ENCODE data around the gene TTI1. TPM values are rescaled to one million over a fixed set of nuclear protein-coding genes. Genes with fewer than 3 reads are reported as not detected.

TTI1 gene
- total and polyA plus RNA-seq, 9 of the 15 experiments (the other 6 are each of a cell fraction or from before 2014, with no cell fraction given), result 9.8 to 55.1 (median 39.4) TPM

DNA sequence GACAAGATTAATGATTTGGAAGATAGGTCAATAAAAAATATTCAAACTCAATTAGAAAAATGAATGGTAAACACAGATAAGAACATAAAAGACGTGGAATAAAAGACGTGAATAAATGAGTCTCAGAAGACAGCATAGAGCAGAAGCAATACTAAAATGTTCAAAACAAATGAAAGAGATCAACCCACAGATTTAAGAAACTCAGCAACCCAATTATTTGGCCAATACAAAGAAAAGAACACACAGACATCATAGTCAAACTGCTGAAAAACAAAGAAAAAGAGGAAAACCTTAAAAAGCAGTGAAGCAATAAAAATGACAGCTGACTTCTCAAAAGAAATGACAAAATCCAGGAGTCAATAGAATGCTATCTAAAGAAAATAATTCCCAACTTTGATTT, 14.9 kb downstream of the TTI1 start:
- no peak for TF ChIP-seq LEF1 (IDR thresholded peaks at IDR 0.05)
- no peak for TF ChIP-seq THAP7 (CRISPR knock-in tag; IDR thresholded peaks at IDR 0.05)
- TF ChIP-seq, protein P1, sequence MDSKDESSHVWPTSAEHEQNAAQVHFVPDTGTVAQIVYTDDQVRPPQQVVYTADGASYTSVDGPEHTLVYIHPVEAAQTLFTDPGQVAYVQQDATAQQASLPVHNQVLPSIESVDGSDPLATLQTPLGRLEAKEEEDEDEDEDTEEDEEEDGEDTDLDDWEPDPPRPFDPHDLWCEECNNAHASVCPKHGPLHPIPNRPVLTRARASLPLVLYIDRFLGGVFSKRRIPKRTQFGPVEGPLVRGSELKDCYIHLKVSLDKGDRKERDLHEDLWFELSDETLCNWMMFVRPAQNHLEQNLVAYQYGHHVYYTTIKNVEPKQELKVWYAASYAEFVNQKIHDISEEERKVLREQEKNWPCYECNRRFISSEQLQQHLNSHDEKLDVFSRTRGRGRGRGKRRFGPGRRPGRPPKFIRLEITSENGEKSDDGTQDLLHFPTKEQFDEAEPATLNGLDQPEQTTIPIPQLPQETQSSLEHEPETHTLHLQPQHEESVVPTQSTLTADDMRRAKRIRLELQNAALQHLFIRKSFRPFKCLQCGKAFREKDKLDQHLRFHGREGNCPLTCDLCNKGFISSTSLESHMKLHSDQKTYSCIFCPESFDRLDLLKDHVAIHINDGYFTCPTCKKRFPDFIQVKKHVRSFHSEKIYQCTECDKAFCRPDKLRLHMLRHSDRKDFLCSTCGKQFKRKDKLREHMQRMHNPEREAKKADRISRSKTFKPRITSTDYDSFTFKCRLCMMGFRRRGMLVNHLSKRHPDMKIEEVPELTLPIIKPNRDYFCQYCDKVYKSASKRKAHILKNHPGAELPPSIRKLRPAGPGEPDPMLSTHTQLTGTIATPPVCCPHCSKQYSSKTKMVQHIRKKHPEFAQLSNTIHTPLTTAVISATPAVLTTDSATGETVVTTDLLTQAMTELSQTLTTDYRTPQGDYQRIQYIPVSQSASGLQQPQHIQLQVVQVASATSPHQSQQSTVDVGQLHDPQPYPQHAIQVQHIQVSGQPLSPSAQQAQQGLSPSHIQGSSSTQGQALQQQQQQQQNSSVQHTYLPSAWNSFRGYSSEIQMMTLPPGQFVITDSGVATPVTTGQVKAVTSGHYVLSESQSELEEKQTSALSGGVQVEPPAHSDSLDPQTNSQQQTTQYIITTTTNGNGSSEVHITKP (IDR thresholded peaks at IDR 0.05; ENCODE audit: partially characterized antibody), result no peak
- TF ChIP-seq IRF1 (CRISPR knock-in tag; IDR thresholded peaks at IDR 0.05; ENCODE audit: borderline replicate concordance), result no peak
- TF ChIP-seq, protein P2, sequence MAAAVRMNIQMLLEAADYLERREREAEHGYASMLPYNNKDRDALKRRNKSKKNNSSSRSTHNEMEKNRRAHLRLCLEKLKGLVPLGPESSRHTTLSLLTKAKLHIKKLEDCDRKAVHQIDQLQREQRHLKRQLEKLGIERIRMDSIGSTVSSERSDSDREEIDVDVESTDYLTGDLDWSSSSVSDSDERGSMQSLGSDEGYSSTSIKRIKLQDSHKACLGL (CRISPR knock-in tag; IDR thresholded peaks at IDR 0.05; ENCODE audit: borderline replicate concordance, poor library complexity, severe bottlenecking), result no peak
- no peak for TF ChIP-seq CBX5 (IDR thresholded peaks at IDR 0.05; ENCODE audit: borderline replicate concordance, low read depth)
- no peak for TF ChIP-seq ZNF316 (IDR thresholded peaks at IDR 0.05)
- TF ChIP-seq MED1 (CRISPR knock-in tag; IDR thresholded peaks at IDR 0.05; ENCODE audit: borderline replicate concordance), result no peak
- no peak for TF ChIP-seq KDM2B (CRISPR knock-in tag; IDR thresholded peaks at IDR 0.05)
- no peak for TF ChIP-seq TRIM25 (IDR thresholded peaks at IDR 0.05; ENCODE audit: borderline replicate concordance)
- WGBS (ENCODE audit: insufficient coverage, low coverage, missing lambda C conversion rate), result 97% methylated on average over 2 of the region's 2 CpGs
- Histone ChIP-seq H3K4me3 (no peak overlapping the region), H4K20me1 (replicated peaks; ENCODE audit: control insufficient read depth, insufficient read depth, low read length) (no peaks in the 10 kb centered on the region; the same call in none of the 2 replicates), H3K27me3 (ENCODE audit: control insufficient read depth in 2 of 2, insufficient read depth in 2 of 2, low read length in 2 of 2) (no peaks in the 10 kb centered on the region), H3K9me3 (replicated peaks; ENCODE audit: control insufficient read depth, insufficient read depth, low read depth, low read length) (peaks cover 7% of the 10 kb centered on the region), H3K9me1 (ENCODE audit: control insufficient read depth, insufficient read depth, low read length) (no peaks in the 10 kb centered on the region), H3K79me2 (ENCODE audit: control insufficient read depth, insufficient read depth, low read length) (peaks cover 90% of the 10 kb centered on the region), H3K36me3 (ENCODE audit: control insufficient read depth, insufficient read depth, low read length) (peaks cover 77% of the 10 kb centered on the region), H3K9ac (ENCODE audit: insufficient read depth in 1 of 2, low read depth in 2 of 2, low read length in 2 of 2) (no peak overlapping the region), H3K27ac (ENCODE audit: extremely low read depth, low read depth, low read length) (no peak overlapping the region), H3K4me2 (ENCODE audit: insufficient read depth, low read length) (no peak overlapping the region), H2AFZ (ENCODE audit: low read depth, low read length) (no peak overlapping the region), H3K4me1 (replicated peaks in 1 of 2; ENCODE audit: control insufficient read depth in 2 of 2, insufficient read depth in 2 of 2, low read length in 2 of 2) (no peaks in the 10 kb centered on the region)
- ChIA-PET CTCF (ENCODE audit: low intra/inter-chr PET ratio) (no interaction called here), POLR2A (interaction anchor here (0.6 to 1.3 kb wide), 2 partner anchors 10 to 149 kb away, joined by 3 to 4 read pairs; no protein-coding TSS in a partner anchor)
- ATAC-seq, result no peak
- no TSS peak for BruUV-seq (replicated peaks)
- no peak for DNase-seq (ENCODE audit: extremely low read depth in 1 of 4, low spot score in 3 of 4)
- no peak for FAIRE-seq
- intact Hi-C loops (cut with micrococcal nuclease), result no loop called here
- in situ Hi-C loops (cut with MboI), result no loop called here
